ENCODE measurements around the gene UPK2. TPM values are rescaled to one million over a fixed set of nuclear protein-coding genes. Genes with fewer than 3 reads are reported as not detected.

The UPK2 gene
- total RNA-seq, 4 donors from 2014 or later, result not detected

DNA sequence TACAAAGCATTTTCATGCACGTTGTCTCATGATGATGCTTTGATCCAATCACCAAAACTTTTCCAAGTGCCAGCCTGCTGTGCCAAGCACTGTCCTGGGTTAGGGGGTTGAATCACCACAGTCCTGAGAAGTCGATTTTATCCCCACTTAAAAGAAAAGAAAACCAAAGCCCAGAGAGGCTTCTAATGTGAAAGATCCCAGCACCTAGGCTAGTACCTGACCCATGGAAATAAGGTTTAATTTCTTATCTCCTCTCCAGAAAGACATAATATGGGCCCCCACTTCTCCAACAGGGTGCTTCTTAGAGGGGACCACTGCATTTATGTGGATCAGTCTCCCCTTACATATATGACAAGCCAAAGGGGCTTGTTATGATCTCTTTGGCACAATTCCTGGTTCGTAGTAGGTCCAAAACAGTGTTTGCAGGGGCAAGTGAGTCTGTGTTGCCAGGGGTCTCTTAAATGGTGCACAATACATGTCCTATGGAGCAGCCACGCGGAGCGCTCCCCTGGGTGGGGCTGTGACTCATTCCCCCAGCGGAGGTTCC lies 28.5 kb upstream of the UPK2 start:
- TF ChIP-seq, protein P1, sequence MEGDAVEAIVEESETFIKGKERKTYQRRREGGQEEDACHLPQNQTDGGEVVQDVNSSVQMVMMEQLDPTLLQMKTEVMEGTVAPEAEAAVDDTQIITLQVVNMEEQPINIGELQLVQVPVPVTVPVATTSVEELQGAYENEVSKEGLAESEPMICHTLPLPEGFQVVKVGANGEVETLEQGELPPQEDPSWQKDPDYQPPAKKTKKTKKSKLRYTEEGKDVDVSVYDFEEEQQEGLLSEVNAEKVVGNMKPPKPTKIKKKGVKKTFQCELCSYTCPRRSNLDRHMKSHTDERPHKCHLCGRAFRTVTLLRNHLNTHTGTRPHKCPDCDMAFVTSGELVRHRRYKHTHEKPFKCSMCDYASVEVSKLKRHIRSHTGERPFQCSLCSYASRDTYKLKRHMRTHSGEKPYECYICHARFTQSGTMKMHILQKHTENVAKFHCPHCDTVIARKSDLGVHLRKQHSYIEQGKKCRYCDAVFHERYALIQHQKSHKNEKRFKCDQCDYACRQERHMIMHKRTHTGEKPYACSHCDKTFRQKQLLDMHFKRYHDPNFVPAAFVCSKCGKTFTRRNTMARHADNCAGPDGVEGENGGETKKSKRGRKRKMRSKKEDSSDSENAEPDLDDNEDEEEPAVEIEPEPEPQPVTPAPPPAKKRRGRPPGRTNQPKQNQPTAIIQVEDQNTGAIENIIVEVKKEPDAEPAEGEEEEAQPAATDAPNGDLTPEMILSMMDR (IDR thresholded peaks at IDR 0.05; ENCODE audit: low read depth), result no peak

- TF ChIP-seq, protein P1 (IDR thresholded peaks at IDR 0.05; ENCODE audit: low read depth), result no peak
Measured at GRCh38 chr11:118928101-118928869, 27.8 kb upstream of the UPK2 start.

DNA sequence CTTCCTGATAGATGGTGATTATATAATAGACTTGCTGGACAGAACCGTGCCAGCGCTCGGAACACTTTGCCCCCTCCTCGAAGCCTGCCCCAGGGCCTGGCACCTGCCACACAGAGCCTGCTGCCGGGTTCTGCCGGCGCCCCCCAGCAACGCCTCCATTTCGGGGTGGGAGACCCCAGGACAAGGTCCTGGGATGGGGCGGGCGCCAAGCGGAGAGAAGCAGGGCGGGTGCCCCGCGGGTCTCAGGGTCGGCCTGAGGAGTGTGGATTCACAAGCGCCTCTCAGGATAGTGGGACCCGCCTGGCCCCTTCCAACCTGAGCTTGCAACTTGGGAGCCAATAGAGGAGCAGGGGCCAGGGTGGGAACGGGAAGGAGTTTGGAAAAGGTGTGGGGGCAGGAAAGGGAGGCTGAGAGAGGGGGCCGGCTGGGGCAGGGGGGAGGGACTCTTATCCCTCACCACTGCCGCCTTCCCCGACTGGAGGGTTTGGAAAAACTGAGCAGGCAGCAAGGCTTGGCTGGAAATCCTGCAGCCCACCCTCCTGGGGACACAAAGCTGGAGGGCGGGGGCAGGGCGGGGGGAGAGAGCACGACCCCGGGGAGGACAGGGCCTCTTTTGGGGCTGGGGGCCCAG lies 27.1 kb upstream of the UPK2 start:
- TF ChIP-seq, protein P1 (IDR thresholded peaks at IDR 0.05; ENCODE audit: low read depth), result no peak

- TF ChIP-seq, protein P1 (IDR thresholded peaks at IDR 0.05; ENCODE audit: low read depth), result no peak
Measured at GRCh38 chr11:118929501-118930093, 26.5 kb upstream of the UPK2 start.

DNA sequence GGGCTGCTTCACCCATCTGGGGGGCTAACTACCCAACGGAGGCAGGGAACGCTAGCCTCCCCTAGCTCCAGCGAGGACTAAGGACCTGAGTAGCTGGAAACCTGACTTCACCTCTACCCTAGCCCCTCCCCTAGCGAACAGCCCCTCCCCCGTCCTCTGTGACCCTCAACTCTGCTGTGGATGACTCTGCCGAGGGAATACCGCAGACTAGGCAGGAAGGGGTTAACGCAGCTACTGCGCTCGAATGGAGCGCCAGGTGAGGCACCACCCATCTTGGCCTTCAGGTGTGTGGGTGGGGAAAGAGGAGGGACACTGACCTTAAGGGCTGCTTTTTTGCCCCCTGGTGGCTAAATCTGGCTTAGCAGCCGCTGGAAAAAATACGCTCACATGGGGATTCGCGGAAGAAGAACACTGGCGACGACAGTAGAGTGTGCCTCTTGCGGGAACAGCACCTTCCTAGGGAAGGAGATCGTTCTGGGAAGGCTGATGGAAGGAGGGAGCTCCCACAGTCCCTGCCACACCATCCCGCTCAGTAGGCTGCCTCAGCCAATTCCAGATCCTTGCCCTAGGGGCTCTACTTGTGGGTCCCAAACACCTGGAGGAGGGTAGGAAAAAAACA lies 25.9 kb upstream of the UPK2 start:
- TF ChIP-seq, protein P1 (IDR thresholded peaks at IDR 0.05; ENCODE audit: low read depth), result no peak

DNA sequence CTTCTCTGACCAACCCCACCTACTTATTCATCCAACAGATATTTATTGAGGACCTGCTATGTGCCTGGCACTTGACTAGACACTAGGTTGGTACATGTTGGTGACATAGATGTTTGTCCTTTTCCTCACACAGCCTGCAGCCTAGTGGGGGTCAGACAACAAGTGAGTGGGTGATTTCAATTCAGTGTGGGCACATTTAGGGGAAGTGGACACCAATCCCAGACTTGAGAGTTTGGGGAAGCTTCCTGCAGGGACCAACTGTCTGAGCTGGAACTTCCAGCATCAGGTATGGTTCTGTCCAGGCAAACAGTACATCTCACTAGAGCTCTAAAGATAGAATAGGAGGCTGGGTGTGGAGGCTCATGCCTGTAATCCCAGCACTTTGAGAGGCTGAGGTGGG lies 24.5 kb upstream of the UPK2 start:
- TF ChIP-seq, protein P1 (IDR thresholded peaks at IDR 0.05; ENCODE audit: low read depth), result no peak

DNA sequence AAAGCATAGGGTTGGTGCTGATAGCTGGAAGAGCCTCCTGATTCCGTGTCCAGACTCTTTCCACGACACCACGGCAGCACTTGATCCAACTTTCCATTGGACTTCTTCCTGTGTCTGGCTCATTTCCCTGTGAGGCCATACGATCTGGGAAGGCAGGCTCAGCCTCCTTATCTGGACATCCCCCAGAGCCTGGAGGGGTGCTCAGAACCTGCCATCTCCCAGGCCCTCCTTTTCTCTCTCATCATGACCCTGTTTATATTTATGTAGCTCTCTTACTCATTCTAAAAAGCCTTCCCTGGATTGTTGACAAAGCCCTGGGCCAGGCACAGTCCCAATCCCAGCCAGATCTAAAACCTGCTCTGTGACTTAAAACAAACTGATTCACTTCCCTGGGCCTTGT lies 22.6 kb upstream of the UPK2 start:
- TF ChIP-seq, protein P1 (IDR thresholded peaks at IDR 0.05; ENCODE audit: low read depth), result no peak
